Measurements from ENCODE around the gene GDI2.
A peak's percentile ranks its signal among the peaks of the same experiment; 100 is the strongest.
"Not testable (repeated sequence)": the region's sequence is repeated elsewhere in the genome, so short reads cannot be mapped to it uniquely, and the experiment has no call there.

GDI2 gene

DNA sequence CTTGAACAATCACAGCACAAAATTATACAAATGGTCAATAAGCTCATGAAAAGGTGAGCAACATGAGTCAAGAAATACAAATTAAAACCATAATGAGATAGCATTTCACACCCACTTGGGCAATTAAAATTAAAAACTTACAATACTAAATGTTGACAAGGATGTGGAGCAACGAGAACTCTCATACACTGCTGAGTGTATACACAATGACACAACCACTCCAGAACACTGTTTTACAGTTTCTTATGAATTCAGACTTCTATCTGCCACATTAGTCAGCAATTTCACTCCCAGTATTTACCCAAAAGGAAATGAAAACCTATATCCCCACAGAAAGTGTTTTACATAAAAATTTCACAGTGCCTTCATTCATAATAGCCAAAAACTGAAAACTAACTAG is 31.1 kb downstream of the GDI2 start:
- DNase-seq (ENCODE audit: low read depth), result no peak

DNA sequence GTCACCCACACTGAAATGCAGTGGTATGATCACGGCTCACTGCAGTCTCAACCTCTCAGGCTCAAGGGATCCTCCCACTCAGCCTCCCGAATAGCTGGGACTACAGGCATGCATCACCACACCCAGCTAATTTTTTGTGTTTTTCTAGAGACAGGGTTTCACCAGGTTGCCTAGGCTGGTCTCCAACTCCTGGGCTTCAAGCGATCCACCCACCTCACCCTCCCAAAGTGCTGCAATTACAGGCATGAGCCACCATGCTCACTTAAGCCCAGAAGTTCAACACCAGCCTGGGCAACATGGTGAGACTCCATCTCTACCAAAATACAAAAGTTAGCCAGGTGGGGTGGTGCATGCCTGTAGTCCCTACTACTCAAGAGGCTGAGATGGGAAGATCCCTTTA is 33.5 kb downstream of the GDI2 start:
- DNase-seq (ENCODE audit: low read depth), result no peak

GRCh38 chr10:5777758-5778157 is 35.5 kb downstream of the GDI2 start:
- DNase-seq (ENCODE audit: low read depth), result not testable (repeated sequence)

- no peak for DNase-seq (ENCODE audit: low read depth)
Observed at GRCh38 chr10:5776881-5777197, 36.4 kb downstream of the GDI2 start.

DNA sequence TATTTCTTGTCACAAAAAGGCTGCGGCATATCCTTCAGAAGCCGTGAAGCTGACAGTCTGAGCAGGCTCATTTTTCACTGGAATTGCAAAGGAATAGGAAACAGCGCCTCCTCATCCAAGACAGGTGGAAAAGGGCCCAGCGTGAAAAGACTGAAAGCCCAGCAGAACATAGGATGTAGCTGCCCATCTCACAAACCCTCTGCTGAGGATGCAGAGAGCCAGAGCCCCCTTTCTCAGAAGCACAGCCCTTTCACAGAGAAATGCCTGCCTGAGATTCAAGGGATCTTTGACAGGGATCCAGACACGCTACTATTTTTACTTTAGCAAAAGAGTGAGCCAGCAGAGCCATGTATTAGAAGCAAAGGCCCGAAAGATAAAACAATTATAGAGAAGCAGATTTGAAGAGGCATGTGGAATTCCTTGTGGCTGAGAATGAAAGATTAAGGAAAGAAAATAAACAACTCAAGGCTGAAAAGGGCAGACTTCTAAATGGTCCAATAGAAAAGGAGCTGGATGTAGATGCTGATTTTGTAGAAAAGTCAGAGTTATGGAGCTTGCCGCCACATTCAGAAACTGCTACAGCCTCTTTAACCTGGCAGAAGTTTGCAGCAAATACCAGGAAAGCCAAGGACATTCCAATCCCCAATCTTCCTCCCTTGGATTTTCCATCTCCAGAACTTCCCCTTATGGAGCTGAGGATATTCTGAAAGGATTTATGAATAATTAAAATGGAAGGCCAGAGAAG is 36.9 kb downstream of the GDI2 start:
- no peak for DNase-seq (ENCODE audit: low read depth)

DNA sequence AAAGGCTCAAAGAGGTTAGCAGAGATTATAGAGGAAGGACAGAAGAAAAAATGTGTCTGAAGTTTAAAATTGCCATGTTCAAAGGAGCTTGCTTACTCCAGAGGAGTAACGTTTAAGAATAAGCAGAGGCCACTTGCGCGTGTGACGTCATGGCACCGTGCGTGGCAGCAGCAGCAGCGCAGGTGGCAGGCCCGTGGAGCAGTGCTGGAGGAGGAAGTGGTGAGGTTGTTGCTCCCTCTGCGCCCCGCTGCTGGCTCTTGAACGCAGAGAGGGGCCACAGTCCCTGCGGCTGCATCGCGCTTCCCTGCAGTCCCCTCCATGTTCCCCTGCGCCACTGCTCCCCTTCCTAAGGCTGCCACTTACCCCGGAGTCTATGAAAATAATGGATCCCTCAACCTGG is 37.5 kb downstream of the GDI2 start:
- peak; percentile 29 for DNase-seq (ENCODE audit: low read depth)

GRCh38 chr10:5774987-5775620 is 38.1 kb downstream of the GDI2 start:
- no peak for DNase-seq (ENCODE audit: low read depth)

DNA sequence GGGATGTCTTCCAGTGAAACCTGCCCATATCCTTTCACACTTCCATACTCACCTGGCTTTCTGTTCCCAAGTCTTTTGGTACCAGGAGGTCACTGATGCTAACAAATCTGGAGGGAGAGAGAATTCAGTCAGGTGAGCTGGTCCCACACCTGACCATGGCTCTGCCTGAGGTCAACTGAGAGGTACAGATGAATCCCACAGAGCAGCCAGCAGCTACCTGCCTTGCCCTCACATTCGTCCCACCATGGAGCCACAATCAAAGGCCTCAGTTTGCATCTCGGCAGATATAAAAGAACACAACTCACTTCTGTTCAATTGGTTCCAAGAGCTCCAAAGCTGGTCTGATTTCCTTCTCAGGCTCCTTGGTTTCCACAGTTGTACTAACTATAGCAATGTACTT is 47.0 kb downstream of the GDI2 start:
- DNase-seq (ENCODE audit: low read depth), result no peak

GRCh38 chr10:5765617-5766016 is 47.6 kb downstream of the GDI2 start:
- DNase-seq (ENCODE audit: low read depth), result no peak

DNA sequence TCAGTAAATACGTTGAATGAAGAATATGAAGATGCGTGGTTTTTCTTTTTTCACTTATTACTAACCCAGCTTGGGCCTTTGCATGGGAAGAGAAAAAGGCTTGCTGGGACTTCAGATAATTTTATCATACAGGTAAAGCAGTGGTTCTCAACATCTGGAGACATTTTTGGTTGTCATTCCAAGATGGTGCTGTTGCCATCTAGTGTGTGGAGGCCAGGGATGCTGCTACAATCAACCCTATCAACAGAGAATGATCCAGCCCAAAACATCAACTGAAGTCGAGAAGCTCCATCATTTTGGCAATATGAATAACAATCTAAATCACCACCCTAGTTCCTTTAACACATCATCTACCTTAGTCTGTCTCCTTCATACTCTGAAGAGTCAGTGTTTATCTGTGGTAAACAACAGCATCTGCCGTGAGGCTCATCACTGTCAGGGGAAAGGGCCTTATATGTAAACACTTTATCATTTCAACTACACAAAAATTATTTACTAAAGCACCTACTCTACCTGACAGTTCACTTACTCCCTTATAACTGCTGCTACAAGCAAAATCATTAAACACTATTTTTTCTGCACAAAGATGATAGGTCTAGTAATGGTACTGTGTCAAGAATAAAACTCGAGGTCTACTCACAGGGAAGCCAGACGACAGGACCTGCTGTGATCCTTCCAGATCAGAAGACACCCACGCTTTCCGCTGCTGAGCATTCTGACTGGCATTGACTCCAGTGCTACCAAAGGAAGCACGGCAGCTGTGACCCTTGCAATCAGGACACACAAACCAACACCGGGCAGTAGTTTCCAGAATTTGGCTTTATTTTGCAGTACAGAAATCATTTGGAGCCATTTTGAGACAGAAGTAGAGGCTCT is 48.6 kb downstream of the GDI2 start:
- DNase-seq (ENCODE audit: low read depth), result no peak

- DNase-seq (ENCODE audit: low read depth), result no peak
Observed at GRCh38 chr10:5762531-5762930, 50.7 kb downstream of the GDI2 start.

DNA sequence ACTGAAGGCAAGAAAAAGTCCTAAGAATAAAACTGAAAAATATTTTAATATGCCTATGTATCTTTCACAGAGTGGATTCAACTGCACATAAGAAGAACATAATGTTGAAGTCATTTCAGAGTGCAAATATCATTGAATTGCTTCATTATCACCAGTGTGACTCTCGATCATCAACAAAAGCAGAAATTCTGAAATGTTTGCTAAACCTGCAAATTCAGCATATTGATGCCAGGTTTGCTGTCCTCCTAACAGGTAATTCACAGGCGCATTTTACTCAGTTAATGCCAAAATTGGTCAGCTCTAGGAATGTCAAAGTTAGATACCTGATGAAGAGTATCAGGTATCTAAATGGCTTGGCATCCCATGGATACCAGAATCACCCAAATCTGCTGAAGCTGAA is 52.0 kb downstream of the GDI2 start:
- DNase-seq (ENCODE audit: low read depth), result no peak

GRCh38 chr10:5760515-5760914 is 52.7 kb downstream of the GDI2 start:
- DNase-seq (ENCODE audit: low read depth), result no peak

DNA sequence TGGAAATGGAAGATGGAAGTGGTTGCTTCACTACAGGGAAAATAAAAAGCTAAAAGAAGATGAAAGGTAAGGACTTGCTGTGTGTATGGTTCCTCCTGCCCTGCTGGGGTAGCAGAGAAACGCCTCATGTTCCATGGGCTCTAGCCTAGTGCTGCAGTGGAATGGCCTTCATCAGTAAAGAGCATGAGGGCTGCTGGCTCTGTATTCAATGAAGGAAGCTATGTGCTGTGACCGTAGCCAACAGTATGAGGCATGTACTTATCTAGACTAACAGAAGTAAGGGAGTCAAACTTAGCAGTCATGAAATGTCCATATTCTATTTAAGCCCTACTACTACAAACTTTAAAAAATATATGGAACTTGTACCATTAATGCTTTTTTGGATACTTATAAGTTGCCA is 54.3 kb downstream of the GDI2 start:
- no peak for DNase-seq (ENCODE audit: low read depth)

DNA sequence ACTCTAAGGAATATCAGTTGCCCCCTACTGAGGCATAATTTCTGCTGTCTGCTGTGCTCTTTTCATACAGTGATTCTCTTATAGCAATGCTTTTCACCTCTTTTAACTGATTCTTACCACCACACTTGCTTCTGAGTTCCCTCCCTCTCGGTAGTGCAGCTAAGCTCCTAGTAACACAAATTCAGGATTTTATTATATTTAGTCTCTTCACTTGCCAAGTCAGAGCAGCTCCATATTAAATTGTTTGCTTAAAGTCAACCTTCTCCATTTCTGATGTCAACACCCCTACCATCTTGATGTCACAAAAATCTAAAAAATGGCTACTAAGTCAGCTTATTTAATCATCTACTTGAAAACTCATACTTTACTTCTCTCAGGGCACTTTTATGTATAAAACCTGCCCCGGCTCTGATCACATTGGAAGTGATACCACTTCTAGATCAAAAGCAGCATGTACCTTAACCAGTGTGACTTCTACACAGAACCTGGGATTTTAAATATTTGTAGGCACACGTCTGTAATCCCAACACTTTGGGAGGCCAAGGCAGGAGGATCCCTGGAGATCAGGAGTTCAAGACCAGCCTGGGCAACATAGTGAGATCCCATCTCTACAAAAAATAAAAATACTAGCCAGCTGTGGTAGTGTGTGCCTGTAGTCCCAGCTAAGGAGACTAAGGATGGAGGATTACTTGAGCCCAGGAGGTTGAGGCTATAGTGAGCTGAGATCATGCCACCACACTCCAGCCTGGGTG is 55.3 kb downstream of the GDI2 start:
- DNase-seq (ENCODE audit: low read depth), result no peak

GRCh38 chr10:5752301-5752871 is 60.8 kb downstream of the GDI2 start:
- DNase-seq (ENCODE audit: low read depth), result no peak

DNA sequence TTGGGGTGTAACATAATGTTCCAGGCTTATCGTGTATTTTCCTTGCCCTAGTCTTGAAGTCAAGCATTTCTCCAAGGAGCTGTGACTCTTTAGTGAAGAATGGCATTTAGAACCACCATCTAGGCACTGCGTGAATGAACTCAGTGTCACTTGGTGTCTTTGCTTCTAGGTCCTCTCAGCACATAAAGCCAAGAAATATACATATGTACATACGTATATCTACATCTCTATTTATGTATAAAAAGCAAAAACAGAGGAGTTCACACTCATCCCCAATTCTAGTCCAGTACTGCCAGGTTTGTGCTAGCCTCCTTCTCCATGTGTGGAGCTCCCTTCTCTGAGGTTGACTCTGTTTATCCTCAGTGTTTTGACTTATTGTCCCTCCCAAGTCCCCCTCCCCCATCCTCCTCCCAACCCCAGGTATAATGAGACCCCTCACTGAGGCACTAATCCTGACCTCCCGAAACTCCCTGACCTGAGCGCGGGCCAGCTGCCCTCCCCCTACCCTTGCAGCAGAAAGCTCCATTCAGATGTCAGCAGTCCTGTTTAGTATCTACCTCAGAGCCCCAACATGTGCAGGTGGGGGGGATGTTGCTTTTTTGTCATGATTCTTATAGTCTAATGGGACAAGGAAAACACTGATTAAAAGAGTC is 61.5 kb downstream of the GDI2 start:
- no peak for DNase-seq (ENCODE audit: low read depth)

GRCh38 chr10:5748394-5748803 is 64.8 kb downstream of the GDI2 start:
- no peak for DNase-seq (ENCODE audit: low read depth)

GRCh38 chr10:5746197-5746596 is 67.0 kb downstream of the GDI2 start:
- DNase-seq (ENCODE audit: low read depth), result no peak

GRCh38 chr10:5744849-5745248 is 68.4 kb downstream of the GDI2 start:
- no peak for DNase-seq (ENCODE audit: low read depth)

DNA sequence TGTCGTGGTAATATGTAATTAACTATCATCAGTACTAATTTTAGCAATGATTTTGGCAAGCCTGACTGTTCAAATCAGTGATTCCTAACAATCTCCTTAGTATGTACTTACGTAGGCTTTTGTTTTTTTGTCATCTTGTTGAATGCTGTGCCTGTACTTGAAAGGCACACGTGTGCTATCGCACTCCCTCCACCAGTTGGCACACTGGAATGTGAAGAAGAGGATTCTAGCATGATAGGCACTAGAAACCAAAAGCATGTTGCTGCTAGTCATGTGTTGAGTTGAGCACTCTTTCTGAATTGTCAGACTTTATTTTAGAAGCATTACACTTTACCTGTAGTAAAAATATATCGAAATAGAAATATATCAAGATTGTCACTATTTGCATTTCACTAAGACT is 69.5 kb downstream of the GDI2 start:
- no peak for DNase-seq (ENCODE audit: low read depth)

DNA sequence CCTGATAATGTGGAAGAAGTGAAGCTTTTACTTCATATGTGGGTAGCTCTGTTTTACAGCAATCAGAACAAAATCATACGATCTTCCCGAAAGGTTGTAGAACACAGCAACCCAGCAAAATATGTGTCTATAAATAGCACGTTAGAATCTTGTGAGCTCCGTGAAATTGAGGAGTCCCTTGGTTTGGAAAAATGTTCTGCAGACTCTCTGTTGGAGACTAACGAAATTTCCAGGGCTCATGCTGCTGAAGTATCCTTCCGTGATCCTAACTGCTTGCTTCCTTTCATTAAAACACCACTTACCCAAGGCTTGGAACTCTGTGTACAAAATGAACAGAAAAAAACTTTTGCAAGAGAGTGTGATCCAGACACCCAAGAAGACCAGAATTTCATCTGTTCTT is 71.1 kb downstream of the GDI2 start:
- DNase-seq (ENCODE audit: low read depth), result no peak

All from stimulated activated CD8-positive, alpha-beta memory T cell treated with anti-CD3 and anti-CD28 coated beads, Interleukin-15, amount 100 ng/mL, for 24 hours (primary cell).